Keratinocyte (primary cell): ENCODE results near the gene LAMA3.

ENCODE experiments used
- EZH2 ChIP-seq: IDR thresholded peaks from one replicate; pipeline ENCODE4 v1.6.1; 2012; ENCODE audit warnings: inconsistent platforms, mild to moderate bottlenecking, low read length, moderate library complexity
- TF ChIP-seq, protein P1 (sequence below), 3 experiments: IDR thresholded peaks in 1 of 3; conservative IDR thresholded peaks in 1 of 3; optimal IDR thresholded peaks in 1 of 3; 2 replicates in 2 of 3; 3 replicates in 1 of 3; pipeline versions ENCODE3 to v1.5.1; 2011; ENCODE audit warnings: low read length in 3 of 3, mild to moderate bottlenecking in 3 of 3, moderate library complexity in 2 of 3, control low read depth in 1 of 3, inconsistent platforms in 1 of 3; ENCODE audit not compliant: insufficient read depth in 2 of 3; ENCODE audit errors: extremely low read depth in 1 of 3

- TF ChIP-seq, protein P1, sequence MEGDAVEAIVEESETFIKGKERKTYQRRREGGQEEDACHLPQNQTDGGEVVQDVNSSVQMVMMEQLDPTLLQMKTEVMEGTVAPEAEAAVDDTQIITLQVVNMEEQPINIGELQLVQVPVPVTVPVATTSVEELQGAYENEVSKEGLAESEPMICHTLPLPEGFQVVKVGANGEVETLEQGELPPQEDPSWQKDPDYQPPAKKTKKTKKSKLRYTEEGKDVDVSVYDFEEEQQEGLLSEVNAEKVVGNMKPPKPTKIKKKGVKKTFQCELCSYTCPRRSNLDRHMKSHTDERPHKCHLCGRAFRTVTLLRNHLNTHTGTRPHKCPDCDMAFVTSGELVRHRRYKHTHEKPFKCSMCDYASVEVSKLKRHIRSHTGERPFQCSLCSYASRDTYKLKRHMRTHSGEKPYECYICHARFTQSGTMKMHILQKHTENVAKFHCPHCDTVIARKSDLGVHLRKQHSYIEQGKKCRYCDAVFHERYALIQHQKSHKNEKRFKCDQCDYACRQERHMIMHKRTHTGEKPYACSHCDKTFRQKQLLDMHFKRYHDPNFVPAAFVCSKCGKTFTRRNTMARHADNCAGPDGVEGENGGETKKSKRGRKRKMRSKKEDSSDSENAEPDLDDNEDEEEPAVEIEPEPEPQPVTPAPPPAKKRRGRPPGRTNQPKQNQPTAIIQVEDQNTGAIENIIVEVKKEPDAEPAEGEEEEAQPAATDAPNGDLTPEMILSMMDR (optimal IDR thresholded peaks at IDR 0.05 in 1 of 3, IDR thresholded peaks at IDR 0.05 in 1 of 3, conservative IDR thresholded peaks at IDR 0.05 in 1 of 3; ENCODE audit: extremely low read depth in 1 of 3, insufficient read depth in 2 of 3, low read length in 3 of 3) = no peak
- TF ChIP-seq EZH2 = no peak
These were observed 143.7 kb downstream of the LAMA3 start for GRCh38 chr18:23832911-23833310.
